HEK293 (cell line): Measurements from ENCODE around the gene HEPHL1.

Experiments used
- CTCF ChIA-PET: fragments of 350-600 bp; formaldehyde crosslinking; extraction: SDS; loops from one replicate; lab custom pipeline; 2021; ENCODE audit warnings: antibody characterized with exemption; lab: Yijun Ruan, JAX
- POLR2A ChIA-PET: fragments of 300-600 bp; formaldehyde crosslinking; extraction: SDS; loops from one replicate; lab custom pipeline; 2020; ENCODE audit warnings: antibody characterized with exemption, inconsistent platforms; lab: Yijun Ruan, JAX
- H3K27ac ChIP-seq: fragments of 200-500 bp; sonication (Bioruptor generic); 2 replicates; pipeline ENCODE4 v1.5.1; 2014; ENCODE audit warnings: low read depth, low read length, control low read depth, inconsistent platforms; ENCODE audit errors: extremely low read depth
- H3K36me3 ChIP-seq, 2 experiments: fragments of 200-500 bp in 1 of 2; sonication (Bioruptor generic) in 1 of 2; 1 replicate in 1 of 2; 2 replicates in 1 of 2; pipeline ENCODE4 v1.5.1; 2014 to 2017; ENCODE audit warnings: inconsistent platforms in 2 of 2, low read length in 2 of 2; ENCODE audit not compliant: control insufficient read depth in 2 of 2, insufficient read depth in 1 of 2
- H3K4me1 ChIP-seq: fragments of 200-500 bp; sonication (Bioruptor generic); 2 replicates; pipeline ENCODE4 v1.5.1; 2014; ENCODE audit warnings: mild to moderate bottlenecking, low read length, inconsistent platforms; ENCODE audit not compliant: control insufficient read depth, insufficient read depth
- H3K4me3 ChIP-seq: 2 replicates; pipeline ENCODE4 v1.5.1; 2011; ENCODE audit warnings: low read depth, mild to moderate bottlenecking, control low read depth, low read length, moderate library complexity
- H3K9me3 ChIP-seq: fragments of 200-500 bp; sonication (Bioruptor generic); 2 replicates; pipeline ENCODE4 v1.5.1; 2014; ENCODE audit warnings: low read depth, low read length, inconsistent platforms; ENCODE audit not compliant: control insufficient read depth, insufficient read depth
- GLI4 ChIP-seq: fragments of 450-650 bp; formaldehyde crosslinking; IDR thresholded peaks from 2 replicates; pipeline ENCODE4 v1.5.1; 2016; ENCODE audit warnings: missing biosample characterization, missing genetic modification characterization
- ZBTB1 ChIP-seq: fragments of 450-650 bp; formaldehyde crosslinking; IDR thresholded peaks from 2 replicates; pipeline ENCODE4 v1.5.1; 2016; ENCODE audit warnings: missing biosample characterization, missing genetic modification characterization
- ZBTB7A ChIP-seq: fragments of 450-650 bp; formaldehyde crosslinking; IDR thresholded peaks from 2 replicates; pipeline ENCODE4 v1.5.1; 2016; ENCODE audit warnings: low read depth, missing biosample characterization, missing genetic modification characterization
- ZNF248 ChIP-seq: fragments of 450-650 bp; formaldehyde crosslinking; IDR thresholded peaks from 2 replicates; pipeline ENCODE4 v1.5.1; 2017; ENCODE audit warnings: missing biosample characterization, missing genetic modification characterization
- ZNF76 ChIP-seq: fragments of 450-650 bp; formaldehyde crosslinking; IDR thresholded peaks from 2 replicates; pipeline ENCODE4; 2016; ENCODE audit warnings: low read depth, missing biosample characterization, missing genetic modification characterization, borderline replicate concordance
- ZNF777 ChIP-seq: fragments of 450-650 bp; formaldehyde crosslinking; IDR thresholded peaks from 2 replicates; pipeline ENCODE4 v1.5.1; 2017; ENCODE audit warnings: missing biosample characterization, missing genetic modification characterization, borderline replicate concordance
- TF ChIP-seq, protein P1 (sequence below): fragments of 450-650 bp; formaldehyde crosslinking; IDR thresholded peaks from 2 replicates; pipeline ENCODE4 v1.5.1; 2016; ENCODE audit warnings: missing biosample characterization, missing genetic modification characterization, borderline replicate concordance
- TF ChIP-seq, protein P2 (sequence below): fragments of 450-650 bp; formaldehyde crosslinking; conservative IDR thresholded peaks from 2 replicates; pipeline ENCODE4 v1.5.1; 2016; ENCODE audit warnings: low read depth, missing biosample characterization, missing genetic modification characterization
- TF ChIP-seq, protein P3 (sequence below): fragments of 450-650 bp; formaldehyde crosslinking; IDR thresholded peaks from 2 replicates; pipeline ENCODE4 v1.5.1; 2016; ENCODE audit warnings: missing biosample characterization, missing genetic modification characterization

Gene HEPHL1

DNA sequence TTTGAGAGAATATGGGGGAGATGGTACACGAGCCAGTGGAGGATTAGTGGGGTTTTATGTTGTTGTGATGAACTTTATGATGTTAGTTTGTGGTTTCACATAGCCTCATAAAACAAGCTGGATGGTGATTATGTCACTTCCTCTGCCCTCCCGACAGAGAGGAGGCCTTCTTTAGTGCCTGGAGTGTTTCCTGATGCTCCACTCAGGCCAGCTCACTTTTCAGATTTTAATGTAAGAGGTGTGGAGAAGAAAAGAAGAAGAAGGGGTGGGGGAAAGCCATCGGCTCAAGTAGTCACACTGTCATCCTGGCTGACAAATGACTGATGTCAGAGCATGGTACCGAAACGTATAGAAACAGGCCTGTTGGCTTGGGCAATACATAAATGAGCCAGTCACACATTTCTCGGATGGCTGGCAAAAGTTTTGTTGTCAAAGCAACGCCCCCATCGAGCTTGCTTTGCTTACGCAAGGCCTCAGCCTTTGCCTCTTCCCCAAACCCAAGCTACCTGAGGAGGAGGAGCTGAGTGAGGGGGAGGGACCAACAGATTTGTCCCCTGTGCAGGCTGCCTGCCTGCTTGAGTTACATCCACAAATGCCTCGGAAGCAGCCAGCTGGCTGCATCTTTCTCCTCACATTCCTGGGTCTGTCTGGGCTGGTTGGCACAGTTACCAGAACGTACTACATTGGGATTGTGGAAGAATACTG, at the start of gene HEPHL1 (continued):
- TF ChIP-seq, protein P1, sequence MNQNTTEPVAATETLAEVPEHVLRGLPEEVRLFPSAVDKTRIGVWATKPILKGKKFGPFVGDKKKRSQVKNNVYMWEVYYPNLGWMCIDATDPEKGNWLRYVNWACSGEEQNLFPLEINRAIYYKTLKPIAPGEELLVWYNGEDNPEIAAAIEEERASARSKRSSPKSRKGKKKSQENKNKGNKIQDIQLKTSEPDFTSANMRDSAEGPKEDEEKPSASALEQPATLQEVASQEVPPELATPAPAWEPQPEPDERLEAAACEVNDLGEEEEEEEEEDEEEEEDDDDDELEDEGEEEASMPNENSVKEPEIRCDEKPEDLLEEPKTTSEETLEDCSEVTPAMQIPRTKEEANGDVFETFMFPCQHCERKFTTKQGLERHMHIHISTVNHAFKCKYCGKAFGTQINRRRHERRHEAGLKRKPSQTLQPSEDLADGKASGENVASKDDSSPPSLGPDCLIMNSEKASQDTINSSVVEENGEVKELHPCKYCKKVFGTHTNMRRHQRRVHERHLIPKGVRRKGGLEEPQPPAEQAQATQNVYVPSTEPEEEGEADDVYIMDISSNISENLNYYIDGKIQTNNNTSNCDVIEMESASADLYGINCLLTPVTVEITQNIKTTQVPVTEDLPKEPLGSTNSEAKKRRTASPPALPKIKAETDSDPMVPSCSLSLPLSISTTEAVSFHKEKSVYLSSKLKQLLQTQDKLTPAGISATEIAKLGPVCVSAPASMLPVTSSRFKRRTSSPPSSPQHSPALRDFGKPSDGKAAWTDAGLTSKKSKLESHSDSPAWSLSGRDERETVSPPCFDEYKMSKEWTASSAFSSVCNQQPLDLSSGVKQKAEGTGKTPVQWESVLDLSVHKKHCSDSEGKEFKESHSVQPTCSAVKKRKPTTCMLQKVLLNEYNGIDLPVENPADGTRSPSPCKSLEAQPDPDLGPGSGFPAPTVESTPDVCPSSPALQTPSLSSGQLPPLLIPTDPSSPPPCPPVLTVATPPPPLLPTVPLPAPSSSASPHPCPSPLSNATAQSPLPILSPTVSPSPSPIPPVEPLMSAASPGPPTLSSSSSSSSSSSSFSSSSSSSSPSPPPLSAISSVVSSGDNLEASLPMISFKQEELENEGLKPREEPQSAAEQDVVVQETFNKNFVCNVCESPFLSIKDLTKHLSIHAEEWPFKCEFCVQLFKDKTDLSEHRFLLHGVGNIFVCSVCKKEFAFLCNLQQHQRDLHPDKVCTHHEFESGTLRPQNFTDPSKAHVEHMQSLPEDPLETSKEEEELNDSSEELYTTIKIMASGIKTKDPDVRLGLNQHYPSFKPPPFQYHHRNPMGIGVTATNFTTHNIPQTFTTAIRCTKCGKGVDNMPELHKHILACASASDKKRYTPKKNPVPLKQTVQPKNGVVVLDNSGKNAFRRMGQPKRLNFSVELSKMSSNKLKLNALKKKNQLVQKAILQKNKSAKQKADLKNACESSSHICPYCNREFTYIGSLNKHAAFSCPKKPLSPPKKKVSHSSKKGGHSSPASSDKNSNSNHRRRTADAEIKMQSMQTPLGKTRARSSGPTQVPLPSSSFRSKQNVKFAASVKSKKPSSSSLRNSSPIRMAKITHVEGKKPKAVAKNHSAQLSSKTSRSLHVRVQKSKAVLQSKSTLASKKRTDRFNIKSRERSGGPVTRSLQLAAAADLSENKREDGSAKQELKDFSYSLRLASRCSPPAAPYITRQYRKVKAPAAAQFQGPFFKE: no peak
- TF ChIP-seq ZNF76 (tag by site-specific recombination) (no peak), ZBTB1 (no peak), ZNF248 (tag by site-specific recombination) (no peak)
- TF ChIP-seq, protein P2, sequence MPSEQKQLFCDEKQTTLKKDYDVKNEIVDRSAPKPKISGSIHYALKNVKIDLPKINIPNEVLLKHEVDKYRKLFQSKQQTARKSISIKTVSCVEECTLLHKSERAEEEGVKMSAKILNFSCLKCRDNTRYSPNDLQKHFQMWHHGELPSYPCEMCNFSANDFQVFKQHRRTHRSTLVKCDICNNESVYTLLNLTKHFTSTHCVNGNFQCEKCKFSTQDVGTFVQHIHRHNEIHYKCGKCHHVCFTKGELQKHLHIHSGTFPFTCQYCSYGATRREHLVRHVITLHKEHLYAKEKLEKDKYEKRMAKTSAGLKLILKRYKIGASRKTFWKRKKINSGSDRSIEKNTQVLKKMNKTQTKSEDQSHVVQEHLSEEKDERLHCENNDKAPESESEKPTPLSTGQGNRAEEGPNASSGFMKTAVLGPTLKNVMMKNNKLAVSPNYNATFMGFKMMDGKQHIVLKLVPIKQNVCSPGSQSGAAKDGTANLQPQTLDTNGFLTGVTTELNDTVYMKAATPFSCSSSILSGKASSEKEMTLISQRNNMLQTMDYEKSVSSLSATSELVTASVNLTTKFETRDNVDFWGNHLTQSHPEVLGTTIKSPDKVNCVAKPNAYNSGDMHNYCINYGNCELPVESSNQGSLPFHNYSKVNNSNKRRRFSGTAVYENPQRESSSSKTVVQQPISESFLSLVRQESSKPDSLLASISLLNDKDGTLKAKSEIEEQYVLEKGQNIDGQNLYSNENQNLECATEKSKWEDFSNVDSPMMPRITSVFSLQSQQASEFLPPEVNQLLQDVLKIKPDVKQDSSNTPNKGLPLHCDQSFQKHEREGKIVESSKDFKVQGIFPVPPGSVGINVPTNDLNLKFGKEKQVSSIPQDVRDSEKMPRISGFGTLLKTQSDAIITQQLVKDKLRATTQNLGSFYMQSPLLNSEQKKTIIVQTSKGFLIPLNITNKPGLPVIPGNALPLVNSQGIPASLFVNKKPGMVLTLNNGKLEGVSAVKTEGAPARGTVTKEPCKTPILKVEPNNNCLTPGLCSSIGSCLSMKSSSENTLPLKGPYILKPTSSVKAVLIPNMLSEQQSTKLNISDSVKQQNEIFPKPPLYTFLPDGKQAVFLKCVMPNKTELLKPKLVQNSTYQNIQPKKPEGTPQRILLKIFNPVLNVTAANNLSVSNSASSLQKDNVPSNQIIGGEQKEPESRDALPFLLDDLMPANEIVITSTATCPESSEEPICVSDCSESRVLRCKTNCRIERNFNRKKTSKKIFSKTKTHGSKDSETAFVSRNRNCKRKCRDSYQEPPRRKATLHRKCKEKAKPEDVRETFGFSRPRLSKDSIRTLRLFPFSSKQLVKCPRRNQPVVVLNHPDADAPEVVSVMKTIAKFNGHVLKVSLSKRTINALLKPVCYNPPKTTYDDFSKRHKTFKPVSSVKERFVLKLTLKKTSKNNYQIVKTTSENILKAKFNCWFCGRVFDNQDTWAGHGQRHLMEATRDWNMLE: peak; percentile 61
- TF ChIP-seq, protein P3, sequence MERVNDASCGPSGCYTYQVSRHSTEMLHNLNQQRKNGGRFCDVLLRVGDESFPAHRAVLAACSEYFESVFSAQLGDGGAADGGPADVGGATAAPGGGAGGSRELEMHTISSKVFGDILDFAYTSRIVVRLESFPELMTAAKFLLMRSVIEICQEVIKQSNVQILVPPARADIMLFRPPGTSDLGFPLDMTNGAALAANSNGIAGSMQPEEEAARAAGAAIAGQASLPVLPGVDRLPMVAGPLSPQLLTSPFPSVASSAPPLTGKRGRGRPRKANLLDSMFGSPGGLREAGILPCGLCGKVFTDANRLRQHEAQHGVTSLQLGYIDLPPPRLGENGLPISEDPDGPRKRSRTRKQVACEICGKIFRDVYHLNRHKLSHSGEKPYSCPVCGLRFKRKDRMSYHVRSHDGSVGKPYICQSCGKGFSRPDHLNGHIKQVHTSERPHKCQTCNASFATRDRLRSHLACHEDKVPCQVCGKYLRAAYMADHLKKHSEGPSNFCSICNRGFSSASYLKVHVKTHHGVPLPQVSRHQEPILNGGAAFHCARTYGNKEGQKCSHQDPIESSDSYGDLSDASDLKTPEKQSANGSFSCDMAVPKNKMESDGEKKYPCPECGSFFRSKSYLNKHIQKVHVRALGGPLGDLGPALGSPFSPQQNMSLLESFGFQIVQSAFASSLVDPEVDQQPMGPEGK (tag by site-specific recombination): no peak

DNA sequence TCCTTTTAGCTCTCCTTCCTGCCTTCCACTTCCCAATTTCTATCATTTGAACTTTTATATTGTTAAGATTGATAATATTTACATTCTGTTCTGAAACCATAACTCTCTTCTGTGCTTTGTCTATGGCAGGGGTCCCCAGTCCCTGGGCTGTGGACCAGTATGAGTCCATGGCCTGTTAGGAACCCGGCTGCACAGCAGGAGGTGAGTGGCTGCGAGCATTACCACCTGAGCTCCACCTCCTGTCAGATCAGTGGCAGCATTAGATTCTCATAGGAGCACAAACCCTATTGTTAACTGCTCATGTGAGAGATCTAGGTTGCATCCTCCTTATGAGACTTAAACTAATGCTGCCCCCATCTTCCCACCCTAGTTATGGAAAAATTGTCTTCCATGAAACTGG, 48.4 kb upstream of the HEPHL1 start:
- Histone ChIP-seq H3K36me3 (no peaks in the 10 kb centered on the region), H3K4me3 (no peak overlapping the region), H3K4me1 (no peaks in the 10 kb centered on the region), H3K9me3 (no peaks in the 10 kb centered on the region), H3K27ac (no peak overlapping the region)
- TF ChIP-seq, protein P2: no peak
- TF ChIP-seq ZNF777 (tag by site-specific recombination) (no peak), ZBTB7A (tag by site-specific recombination) (no peak), GLI4 (no peak)
- ChIA-PET POLR2A (no interaction called here), CTCF (interaction anchor here (1.2 kb wide), 1 partner anchor 12 kb away, joined by 3 read pairs; no protein-coding TSS in a partner anchor)
